Choroid plexus epithelial cell (primary cell): ENCODE data around the gene TAF6.
A peak's percentile ranks its signal among the peaks of the same experiment; 100 is the strongest.
"Not testable (repeated sequence)": the region's sequence is repeated elsewhere in the genome, so short reads cannot be mapped to it uniquely, and the experiment has no call there.

Experiments used
- DNase-seq: peaks from one replicate; pipeline ENCODE4 v3.0.0-alpha.2; 2010; ENCODE audit warnings: low read depth
- H3K4me3 ChIP-seq: 2 replicates; pipeline ENCODE4 v1.5.1; 2011; ENCODE audit warnings: low read depth, mild to moderate bottlenecking, control low read depth, low read length, moderate library complexity
- CTCF ChIP-seq: conservative IDR thresholded peaks from 2 replicates; pipeline ENCODE4 v1.5.1; 2011; ENCODE audit warnings: low read depth, mild to moderate bottlenecking, control low read depth, inconsistent platforms, low read length, moderate library complexity

Gene TAF6

GRCh38 chr7:100148559-100149328, 29.6 kb upstream of the TAF6 start, which contains the start of gene LAMTOR4:
TSS of gene LAMTOR4 (plus strand) at chr7:100148918. CDS start at chr7:100148973, 55 bp downstream.
- no peak for TF ChIP-seq CTCF
- peak; percentile 99 for DNase-seq

GRCh38 chr7:100148225-100148558, 29.0 kb upstream of the TAF6 start:
- peak overlapping the region; percentile 41 for H3K4me3 ChIP-seq
- no peak for TF ChIP-seq CTCF
- no peak for DNase-seq

More at GRCh38 chr7:100148559-100149328, 29.6 kb upstream of the TAF6 start, which contains the start of gene LAMTOR4:
- peak within 1 kb of the TSS; percentile 99 for H3K4me3 ChIP-seq

- no peak for DNase-seq
- H3K4me3 ChIP-seq, result no peak overlapping the region
- TF ChIP-seq CTCF, result no peak
Observed at GRCh38 chr7:100147278-100147677, 28.1 kb upstream of the TAF6 start.

GRCh38 chr7:100146350-100146749, 27.2 kb upstream of the TAF6 start:
- not testable (repeated sequence) for H3K4me3 ChIP-seq
- DNase-seq, result peak; percentile 39

- TF ChIP-seq CTCF, result no peak
- no peak overlapping the region for H3K4me3 ChIP-seq
- DNase-seq, result no peak
Observed at GRCh38 chr7:100142461-100142860, 23.3 kb upstream of the TAF6 start.

GRCh38 chr7:100141555-100141949, 22.4 kb upstream of the TAF6 start:
- no peak overlapping the region for H3K4me3 ChIP-seq
- TF ChIP-seq CTCF, result no peak
- DNase-seq, result no peak

GRCh38 chr7:100137851-100138760, 18.9 kb upstream of the TAF6 start:
- H3K4me3 ChIP-seq, result no peak overlapping the region
- no peak for DNase-seq
- no peak for TF ChIP-seq CTCF
